C4-2B (cell line): ENCODE measurements around the gene COQ9.
"Not testable (repeated sequence)": the region's sequence is repeated elsewhere in the genome, so short reads cannot be mapped to it uniquely, and the experiment has no call there.

ENCODE experiments used
- H3K27ac ChIP-seq: fragments of 450-650 bp; 2 replicates; pipeline ENCODE4 v1.5.1; 2017
- CTCF ChIP-seq: fragments of 450-650 bp; conservative IDR thresholded peaks from 2 replicates; pipeline ENCODE4 v1.5.1; 2017; ENCODE audit warnings: mild to moderate bottlenecking
- ZFX ChIP-seq: fragments of 450-650 bp; IDR thresholded peaks from 2 replicates; pipeline ENCODE4 v1.6.1; 2017

Gene COQ9

GRCh38 chr16:57430955-57431354 lies 16.3 kb upstream of the COQ9 start:
- no peak for TF ChIP-seq ZFX
- no peak for TF ChIP-seq CTCF
- no peak overlapping the region for H3K27ac ChIP-seq

GRCh38 chr16:57432505-57432904 lies 14.8 kb upstream of the COQ9 start:
- no peak overlapping the region for H3K27ac ChIP-seq
- no peak for TF ChIP-seq CTCF
- no peak for TF ChIP-seq ZFX

DNA sequence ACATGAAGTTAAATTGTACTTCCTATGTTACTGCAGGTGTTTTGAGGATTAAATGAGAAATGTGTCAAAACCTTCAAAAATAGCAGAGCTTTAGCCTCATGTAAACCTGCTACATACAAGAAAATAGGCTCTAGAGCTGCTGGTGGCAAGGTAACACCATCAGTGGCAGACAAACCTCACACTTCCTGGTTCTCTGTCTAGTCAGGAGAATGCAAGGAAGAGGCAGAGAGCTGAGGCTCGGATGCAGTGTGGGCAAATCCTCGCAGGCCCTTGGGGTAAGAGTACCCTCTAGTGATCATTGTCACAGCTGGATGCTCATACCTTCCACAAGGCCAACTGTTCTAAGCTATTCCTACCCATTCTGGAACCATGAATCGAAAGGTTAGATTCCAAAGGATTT lies 14.3 kb upstream of the COQ9 start:
- H3K27ac ChIP-seq: no peak overlapping the region
- TF ChIP-seq ZFX (no peak), CTCF (no peak)

DNA sequence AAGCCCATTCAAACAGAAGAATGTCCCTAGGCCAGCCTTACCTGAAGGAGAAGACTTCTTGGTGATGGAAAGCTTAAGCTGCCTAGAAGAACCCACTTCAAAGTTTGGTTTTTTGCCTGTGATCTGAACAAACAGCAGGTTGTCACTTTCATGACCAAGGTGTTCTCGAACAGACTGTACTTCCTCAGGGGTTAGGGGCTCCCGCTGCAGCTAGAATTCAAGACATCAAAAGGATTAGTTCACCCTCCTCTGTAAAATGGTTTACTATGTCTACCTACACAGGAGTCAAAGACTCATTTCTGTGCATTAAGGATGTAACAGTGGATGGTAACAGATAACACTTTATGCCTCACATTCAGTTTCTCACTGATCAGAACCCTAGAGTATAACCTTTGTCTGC lies 13.3 kb upstream of the COQ9 start:
- H3K27ac ChIP-seq: no peak overlapping the region

GRCh38 chr16:57435838-57436237 lies 11.4 kb upstream of the COQ9 start:
- TF ChIP-seq CTCF (no peak), ZFX (no peak)
- no peak overlapping the region for H3K27ac ChIP-seq

More for the DNA sequence above, 13.3 kb upstream of the COQ9 start:
- no peak for TF ChIP-seq CTCF
- TF ChIP-seq ZFX: no peak

DNA sequence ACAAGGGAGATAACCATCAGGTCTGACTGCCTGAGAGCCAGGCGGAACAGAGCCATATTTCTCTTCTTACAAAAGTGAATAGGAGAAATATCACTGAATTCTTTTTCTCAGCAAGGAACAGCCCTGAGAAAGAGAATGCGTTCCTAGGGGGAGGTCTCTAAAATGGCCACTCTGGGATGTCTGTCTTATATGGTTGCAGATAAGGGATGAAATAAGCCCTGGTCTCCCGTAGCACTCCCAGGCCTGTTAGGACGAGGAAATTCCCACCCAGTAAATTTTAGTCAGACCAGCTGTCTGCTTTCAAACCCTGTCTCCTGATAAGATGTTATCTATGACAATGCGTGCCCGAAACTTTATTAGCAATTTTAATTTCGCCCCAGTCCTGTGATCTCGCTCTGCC lies 7.3 kb upstream of the COQ9 start:
- not testable (repeated sequence) for H3K27ac ChIP-seq

DNA sequence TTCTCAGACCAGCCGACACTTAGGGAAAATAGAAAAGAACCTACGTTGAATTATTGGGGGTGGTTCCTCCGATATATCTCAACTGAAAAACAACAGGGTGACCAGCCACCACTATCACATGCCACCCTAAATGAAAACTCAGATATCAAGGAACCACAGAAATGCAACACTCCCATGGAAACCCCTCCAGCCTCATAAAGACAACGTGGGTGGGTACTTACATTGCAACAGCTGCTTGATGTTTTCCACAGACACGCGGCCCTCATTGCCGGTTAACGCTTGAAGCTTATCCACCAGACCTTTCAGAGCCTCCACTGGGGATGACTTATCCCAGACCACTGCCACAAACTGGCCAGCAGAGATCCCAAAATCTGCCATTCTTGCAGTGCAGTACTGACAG lies 6.7 kb upstream of the COQ9 start:
- H3K27ac ChIP-seq: not testable (repeated sequence)

- no peak for TF ChIP-seq ZFX
- no peak for TF ChIP-seq CTCF
- H3K27ac ChIP-seq: no peak overlapping the region
Measured at GRCh38 chr16:57444711-57445110, 2.6 kb upstream of the COQ9 start.

DNA sequence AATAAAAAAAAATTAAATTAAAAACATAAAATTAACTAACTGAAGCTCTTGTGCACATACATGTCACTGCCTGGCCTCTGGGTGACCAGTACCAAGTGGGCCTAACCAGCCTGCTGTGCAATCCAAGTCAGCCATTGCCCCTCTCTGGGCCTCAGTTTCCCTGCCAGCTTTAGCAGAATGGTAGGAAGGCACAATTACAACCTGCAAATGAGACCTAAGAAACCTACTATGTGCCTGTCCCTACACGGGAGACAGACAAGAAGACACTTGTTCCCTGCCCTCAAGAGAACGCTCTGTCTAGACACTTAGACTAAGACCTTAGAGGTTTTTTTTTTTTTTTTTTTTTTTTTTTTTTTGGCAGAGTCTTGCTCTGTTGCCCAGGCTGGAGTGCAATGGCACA lies 1.8 kb upstream of the COQ9 start:
- no peak overlapping the region for H3K27ac ChIP-seq
- TF ChIP-seq ZFX (no peak), CTCF (no peak)
